Measurements from ENCODE around the gene PIWIL1. TPM values are rescaled to one million over a fixed set of nuclear protein-coding genes. Genes with fewer than 3 reads are reported as not detected.

PIWIL1 gene
- total and polyA plus RNA-seq, 5 donors: not detected

DNA sequence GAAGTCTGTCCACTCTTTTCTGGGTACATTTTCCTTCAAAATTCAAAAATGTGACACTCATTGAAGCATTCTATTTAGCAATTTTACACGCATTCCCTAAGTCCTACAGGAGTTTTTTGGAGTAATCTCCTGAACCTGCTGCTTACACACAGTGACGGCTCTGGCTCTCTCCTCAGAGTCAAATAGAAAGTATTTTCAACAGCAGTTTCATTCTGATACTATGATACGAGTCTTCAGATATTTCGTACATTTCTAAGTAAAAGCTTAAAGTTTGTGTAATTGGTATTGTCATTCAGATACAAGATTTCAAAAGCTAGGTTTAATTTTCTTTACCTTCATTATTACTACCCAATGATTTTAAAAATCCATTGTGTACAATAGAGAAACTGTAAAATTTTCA, 36.4 kb downstream of the PIWIL1 start:
- DNase-seq (no peak), ATAC-seq (no peak)
- 83% methylated on average over 4 of the region's 4 CpGs for WGBS
- H3K4me1 ChIP-seq (ENCODE audit: control insufficient read depth, insufficient read depth, low read length): no peaks in the 10 kb centered on the region
- intact Hi-C loops (cut with DNase I): no loop called here
- H3K4me3 ChIP-seq (ENCODE audit: low read length): no peak overlapping the region
- no peaks in the 10 kb centered on the region for H3K27me3 ChIP-seq (ENCODE audit: control insufficient read depth, insufficient read depth)
- no peaks in the 10 kb centered on the region for H3K9me3 ChIP-seq (ENCODE audit: control insufficient read depth, low read length)
- no peak overlapping the region for H3K27ac ChIP-seq (ENCODE audit: low read length)

DNA sequence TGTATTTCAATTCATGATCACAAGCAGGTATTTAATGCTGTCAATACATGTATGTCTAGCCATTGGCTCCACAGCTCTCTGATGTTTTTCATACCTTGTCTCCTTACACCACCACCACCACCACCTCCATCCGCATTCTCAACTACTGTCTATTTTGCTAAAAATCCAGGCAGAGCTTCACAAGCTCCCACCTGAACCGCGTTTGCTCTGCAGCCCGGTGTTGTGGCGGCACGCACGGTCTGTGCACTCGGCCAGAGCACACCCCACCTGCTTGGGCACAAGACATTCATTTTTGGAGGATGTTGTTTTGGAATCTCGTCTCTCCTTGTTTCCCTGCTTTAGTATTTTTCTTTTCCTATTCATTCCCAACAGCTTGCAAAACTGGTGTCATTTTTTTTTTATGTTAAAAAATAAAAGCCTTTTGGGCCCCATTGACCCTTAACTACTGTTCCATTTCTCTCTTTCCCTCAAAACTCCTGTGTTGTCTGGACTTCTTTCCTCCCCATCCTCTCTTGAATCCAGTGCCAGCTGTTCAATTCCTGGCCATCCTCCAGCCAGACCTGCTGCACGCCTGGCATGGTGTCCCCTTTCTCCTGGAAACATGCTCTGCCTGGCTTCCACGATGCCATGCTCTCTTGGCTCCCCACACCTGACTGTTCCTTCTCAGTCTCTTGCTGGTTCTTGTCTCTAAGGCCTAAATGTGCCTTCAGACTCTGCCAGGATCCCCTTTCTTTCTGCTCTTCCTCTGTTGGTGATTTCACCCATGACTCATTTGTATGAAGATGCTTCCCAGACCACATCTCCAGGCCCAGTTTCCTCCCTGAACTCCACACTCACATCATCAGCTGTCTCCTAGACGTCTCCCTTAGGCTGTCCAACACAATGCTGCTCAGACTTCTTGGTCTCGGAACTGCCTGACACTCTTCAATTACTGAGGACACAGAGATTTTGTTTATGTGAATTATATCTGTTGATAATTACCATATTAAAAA, 37.9 kb downstream of the PIWIL1 start:
- no peak for ATAC-seq
- H3K4me1 ChIP-seq (ENCODE audit: control insufficient read depth, insufficient read depth, low read length): no peaks in the 10 kb centered on the region
- 81% methylated on average over 13 of the region's 13 CpGs for WGBS
- intact Hi-C loops (cut with DNase I): no loop called here
- no peak overlapping the region for H3K27ac ChIP-seq (ENCODE audit: low read length)
- no peaks in the 10 kb centered on the region for H3K9me3 ChIP-seq (ENCODE audit: control insufficient read depth, low read length)
- no peak overlapping the region for H3K4me3 ChIP-seq (ENCODE audit: low read length)
- no peak for DNase-seq
- H3K27me3 ChIP-seq (ENCODE audit: control insufficient read depth, insufficient read depth): no peaks in the 10 kb centered on the region

DNA sequence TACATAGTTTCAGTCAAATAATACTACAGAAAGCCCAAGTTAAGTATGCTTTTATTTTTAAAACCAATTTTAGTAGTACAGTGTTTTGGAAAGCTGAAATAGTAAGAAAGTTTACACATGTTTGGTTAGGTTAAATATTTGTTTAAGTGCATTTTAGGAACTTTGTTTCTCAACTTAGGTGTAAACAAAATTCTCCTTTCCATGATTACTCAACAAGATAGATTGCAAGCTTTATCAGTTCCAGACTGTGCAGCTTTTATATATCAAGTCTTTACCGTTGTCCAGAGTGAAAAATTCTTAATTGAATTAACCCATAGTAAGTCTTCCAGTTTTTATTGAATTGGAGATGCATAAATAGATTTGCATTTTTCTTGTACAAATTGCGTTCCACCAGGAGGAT, 45.1 kb downstream of the PIWIL1 start:
- H3K27me3 ChIP-seq (ENCODE audit: control insufficient read depth, insufficient read depth): no peaks in the 10 kb centered on the region
- H3K4me1 ChIP-seq (ENCODE audit: control insufficient read depth, insufficient read depth, low read length): no peaks in the 10 kb centered on the region
- WGBS: 63% methylated on average over 2 of the region's 2 CpGs
- H3K4me3 ChIP-seq (ENCODE audit: low read length): no peak overlapping the region
- H3K9me3 ChIP-seq (ENCODE audit: control insufficient read depth, low read length): no peaks in the 10 kb centered on the region
- no peak overlapping the region for H3K27ac ChIP-seq (ENCODE audit: low read length)
- intact Hi-C loops (cut with DNase I): no loop called here
- no peak for ATAC-seq
- DNase-seq: no peak

DNA sequence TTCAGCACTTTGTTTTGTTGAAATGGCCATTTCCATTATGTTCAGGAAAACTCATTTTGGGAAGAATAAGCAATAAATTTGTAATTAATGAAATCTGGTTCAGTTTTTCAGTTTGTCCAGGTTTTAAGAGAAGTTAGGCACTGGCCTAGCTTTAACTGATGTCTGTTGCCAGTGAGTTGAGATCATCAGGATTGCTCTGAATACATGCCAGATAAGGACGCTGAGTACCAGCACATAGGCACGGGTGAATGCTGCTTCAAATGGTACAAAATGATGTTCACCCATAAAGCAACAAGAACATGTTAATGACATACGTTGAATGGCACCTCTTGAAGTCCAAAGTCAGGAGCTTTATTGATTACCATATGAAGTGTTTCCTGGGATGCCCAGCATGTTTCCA, 46.5 kb downstream of the PIWIL1 start:
- H3K4me3 ChIP-seq (ENCODE audit: low read length): no peak overlapping the region
- DNase-seq: no peak
- H3K27ac ChIP-seq (ENCODE audit: low read length): no peak overlapping the region
- WGBS: 50% methylated on average over 3 of the region's 3 CpGs
- no peaks in the 10 kb centered on the region for H3K9me3 ChIP-seq (ENCODE audit: control insufficient read depth, low read length)
- no peak for ATAC-seq
- H3K27me3 ChIP-seq (ENCODE audit: control insufficient read depth, insufficient read depth): no peaks in the 10 kb centered on the region
- intact Hi-C loops (cut with DNase I): no loop called here
- no peaks in the 10 kb centered on the region for H3K4me1 ChIP-seq (ENCODE audit: control insufficient read depth, insufficient read depth, low read length)

DNA sequence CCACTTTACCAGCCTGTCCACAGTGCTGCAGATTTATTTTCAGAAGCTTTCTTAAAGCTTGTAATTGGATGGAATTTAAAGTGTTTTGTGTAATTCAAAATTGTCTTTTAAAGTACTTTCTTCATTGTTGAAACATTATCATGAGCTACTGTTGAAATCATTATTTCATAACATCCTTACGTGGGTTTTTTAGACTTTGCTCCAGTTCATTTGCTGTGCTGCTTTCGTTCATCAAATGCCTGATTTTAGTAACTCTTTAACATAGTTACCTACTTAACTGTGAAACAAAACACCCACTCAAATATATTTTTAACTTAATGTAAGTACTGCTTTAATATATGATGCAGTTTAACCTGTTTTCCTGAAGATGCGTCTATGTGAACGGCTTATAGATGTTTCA, 47.5 kb downstream of the PIWIL1 start:
- ATAC-seq (no peak), DNase-seq (no peak)
- intact Hi-C loops (cut with DNase I): no loop called here
- no peak overlapping the region for H3K27ac ChIP-seq (ENCODE audit: low read length)
- 87% methylated on average over 4 of the region's 4 CpGs for WGBS
- no peak overlapping the region for H3K4me3 ChIP-seq (ENCODE audit: low read length)
- no peaks in the 10 kb centered on the region for H3K4me1 ChIP-seq (ENCODE audit: control insufficient read depth, insufficient read depth, low read length)
- H3K9me3 ChIP-seq (ENCODE audit: control insufficient read depth, low read length): no peaks in the 10 kb centered on the region
- H3K27me3 ChIP-seq (ENCODE audit: control insufficient read depth, insufficient read depth): no peaks in the 10 kb centered on the region

DNA sequence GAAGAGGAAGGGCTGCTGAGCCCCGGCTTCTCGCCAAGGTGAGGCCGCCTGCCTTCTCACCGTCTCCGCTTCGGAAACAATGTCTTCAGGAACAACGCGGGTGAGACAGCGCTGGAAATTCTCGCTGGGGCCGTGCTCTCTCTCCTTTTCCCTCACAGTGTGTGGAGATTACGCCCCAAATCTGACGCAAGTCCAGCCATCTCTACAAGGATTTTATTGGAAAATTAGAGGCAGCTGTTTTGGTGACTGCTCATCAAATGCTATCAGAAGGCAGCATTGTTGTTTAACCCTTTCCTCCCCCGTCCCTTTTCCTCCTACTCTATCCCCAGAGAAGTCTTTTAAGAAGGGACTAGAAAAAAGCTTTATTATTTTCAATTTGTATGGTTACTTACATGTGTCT, 53.5 kb downstream of the PIWIL1 start:
- H3K4me1 ChIP-seq (ENCODE audit: control insufficient read depth, insufficient read depth, low read length): no peaks in the 10 kb centered on the region
- intact Hi-C loops (cut with DNase I): no loop called here
- 51% methylated on average over 14 of the region's 14 CpGs for WGBS
- DNase-seq (no peak), ATAC-seq (no peak)
- H3K27ac ChIP-seq (ENCODE audit: low read length): no peak overlapping the region
- H3K4me3 ChIP-seq (ENCODE audit: low read length): no peak overlapping the region
- no peaks in the 10 kb centered on the region for H3K9me3 ChIP-seq (ENCODE audit: control insufficient read depth, low read length)
- no peaks in the 10 kb centered on the region for H3K27me3 ChIP-seq (ENCODE audit: control insufficient read depth, insufficient read depth)

DNA sequence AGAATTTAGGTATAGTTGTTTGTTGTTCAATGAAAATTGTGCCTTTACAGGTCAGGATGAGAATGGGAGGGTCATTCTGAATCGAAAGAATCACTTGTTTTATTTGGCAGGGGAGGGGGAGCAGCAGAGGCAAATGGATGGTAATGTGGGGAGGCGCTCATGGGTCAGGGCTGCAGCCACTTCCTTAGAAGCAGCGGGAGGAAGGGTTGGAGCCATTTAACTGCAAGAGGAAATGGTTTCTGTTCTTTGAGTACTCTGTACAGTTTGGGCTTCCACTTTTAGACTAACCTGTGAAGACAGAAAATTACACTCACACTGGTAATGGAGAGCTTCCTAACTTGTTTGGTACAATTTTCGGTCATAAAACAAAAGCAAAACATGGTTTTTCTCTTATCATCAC, 57.2 kb downstream of the PIWIL1 start:
- Histone ChIP-seq H3K9me3 (ENCODE audit: control insufficient read depth, low read length) (no peaks in the 10 kb centered on the region), H3K4me3 (ENCODE audit: low read length) (no peak overlapping the region), H3K4me1 (ENCODE audit: control insufficient read depth, insufficient read depth, low read length) (no peaks in the 10 kb centered on the region), H3K27me3 (ENCODE audit: control insufficient read depth, insufficient read depth) (no peaks in the 10 kb centered on the region), H3K27ac (ENCODE audit: low read length) (no peak overlapping the region)
- 48% methylated on average over 4 of the region's 4 CpGs for WGBS
- ATAC-seq: no peak
- no peak for DNase-seq
- intact Hi-C loops (cut with DNase I): no loop called here

DNA sequence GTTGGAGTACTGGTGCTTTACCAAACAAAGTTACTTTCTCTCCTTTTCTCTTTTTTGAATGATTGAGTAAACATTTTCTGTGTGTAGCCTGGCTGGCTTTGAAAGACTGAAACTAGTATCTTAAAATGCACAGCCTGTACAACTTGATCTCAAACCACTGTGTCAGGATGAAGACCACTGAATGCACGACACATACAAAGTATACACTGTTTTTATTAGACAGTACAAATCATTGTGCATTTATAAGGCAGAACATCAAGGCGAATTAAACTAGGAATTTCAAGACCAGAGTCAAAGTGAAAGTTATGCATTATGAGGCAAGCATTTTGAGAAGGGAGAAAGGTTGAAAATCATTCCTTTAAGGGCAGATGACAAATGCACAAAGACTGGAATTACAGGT, 59.0 kb downstream of the PIWIL1 start:
- ATAC-seq (no peak), DNase-seq (no peak)
- Histone ChIP-seq H3K9me3 (ENCODE audit: control insufficient read depth, low read length) (no peaks in the 10 kb centered on the region), H3K4me3 (ENCODE audit: low read length) (no peak overlapping the region), H3K27ac (ENCODE audit: low read length) (no peak overlapping the region), H3K4me1 (ENCODE audit: control insufficient read depth, insufficient read depth, low read length) (no peaks in the 10 kb centered on the region), H3K27me3 (ENCODE audit: control insufficient read depth, insufficient read depth) (no peaks in the 10 kb centered on the region)
- intact Hi-C loops (cut with DNase I): no loop called here
- WGBS: 79% methylated on average over 2 of the region's 2 CpGs

DNA sequence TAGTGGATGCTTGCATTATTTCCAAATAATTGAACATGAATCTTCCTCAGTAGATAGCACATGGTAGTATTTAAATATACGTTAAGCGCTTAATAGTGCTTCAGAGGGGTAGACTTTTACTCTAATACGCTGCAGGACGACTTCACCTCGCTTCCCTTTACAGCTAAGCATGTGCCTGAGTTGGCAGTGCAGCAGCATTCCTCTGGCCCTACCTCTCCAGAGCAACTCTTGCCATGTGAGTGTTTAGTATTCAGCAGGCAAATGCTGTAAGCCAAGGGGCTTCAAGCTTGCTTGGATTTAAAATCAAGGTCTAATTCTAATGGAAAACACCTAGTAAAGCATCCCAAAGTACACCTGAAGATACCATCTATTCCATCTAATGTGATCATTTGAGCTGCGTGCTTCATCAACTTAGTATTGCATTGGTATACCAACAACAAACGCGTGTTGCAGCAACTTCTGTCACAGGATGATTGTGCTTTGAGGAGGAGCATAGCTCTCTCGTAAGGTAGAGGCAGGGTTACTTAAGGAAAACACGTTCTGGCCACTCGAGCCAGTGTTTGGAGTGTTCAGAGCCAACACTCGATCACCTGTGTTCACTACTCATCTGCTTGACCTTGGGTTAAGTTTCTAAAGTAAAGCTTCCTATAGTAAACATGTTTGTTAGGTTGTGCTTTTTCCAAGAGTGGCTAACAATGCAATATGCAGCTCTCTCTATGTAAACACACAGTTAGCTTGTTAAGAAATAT, 60.6 kb downstream of the PIWIL1 start:
- 71% methylated on average over 12 of the region's 12 CpGs for WGBS
- intact Hi-C loops (cut with DNase I): no loop called here
- DNase-seq (no peak), ATAC-seq (no peak)
- Histone ChIP-seq H3K9me3 (ENCODE audit: control insufficient read depth, low read length) (no peaks in the 10 kb centered on the region), H3K4me1 (ENCODE audit: control insufficient read depth, insufficient read depth, low read length) (no peaks in the 10 kb centered on the region), H3K27ac (ENCODE audit: low read length) (no peak overlapping the region), H3K27me3 (ENCODE audit: control insufficient read depth, insufficient read depth) (no peaks in the 10 kb centered on the region), H3K4me3 (ENCODE audit: low read length) (no peak overlapping the region)

DNA sequence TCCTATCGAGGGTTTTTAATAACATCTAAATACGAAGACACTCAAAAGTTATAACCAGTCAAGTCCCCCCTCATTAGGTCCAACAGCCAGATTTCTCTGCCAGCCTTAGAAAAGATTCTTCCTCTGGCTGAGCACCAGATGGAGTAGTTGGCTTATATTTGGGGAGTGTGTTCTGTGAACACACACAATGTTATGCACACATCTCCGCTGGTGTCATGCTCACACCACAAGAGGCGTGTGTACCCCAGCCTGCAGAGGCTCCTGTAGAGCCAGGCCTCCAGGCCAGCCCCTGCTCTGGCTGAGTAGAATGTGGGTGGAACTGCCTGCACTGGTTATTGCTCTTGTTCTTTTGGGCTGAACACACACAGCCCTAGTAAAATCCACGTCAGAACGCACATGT, 64.0 kb downstream of the PIWIL1 start:
- ATAC-seq (peak; percentile 22 to 40), DNase-seq (no peak)
- intact Hi-C loops (cut with DNase I): loop anchor here (2.0 to 10.0 kb wide), 3 partner anchors 343 to 347 kb away; no protein-coding TSS in a partner anchor
- Histone ChIP-seq H3K27me3 (ENCODE audit: control insufficient read depth, insufficient read depth) (no peaks in the 10 kb centered on the region), H3K27ac (ENCODE audit: low read length) (no peak overlapping the region), H3K9me3 (ENCODE audit: control insufficient read depth, low read length) (no peaks in the 10 kb centered on the region), H3K4me1 (ENCODE audit: control insufficient read depth, insufficient read depth, low read length) (no peaks in the 10 kb centered on the region), H3K4me3 (ENCODE audit: low read length) (no peak overlapping the region)
- 67% methylated on average over 6 of the region's 6 CpGs for WGBS

DNA sequence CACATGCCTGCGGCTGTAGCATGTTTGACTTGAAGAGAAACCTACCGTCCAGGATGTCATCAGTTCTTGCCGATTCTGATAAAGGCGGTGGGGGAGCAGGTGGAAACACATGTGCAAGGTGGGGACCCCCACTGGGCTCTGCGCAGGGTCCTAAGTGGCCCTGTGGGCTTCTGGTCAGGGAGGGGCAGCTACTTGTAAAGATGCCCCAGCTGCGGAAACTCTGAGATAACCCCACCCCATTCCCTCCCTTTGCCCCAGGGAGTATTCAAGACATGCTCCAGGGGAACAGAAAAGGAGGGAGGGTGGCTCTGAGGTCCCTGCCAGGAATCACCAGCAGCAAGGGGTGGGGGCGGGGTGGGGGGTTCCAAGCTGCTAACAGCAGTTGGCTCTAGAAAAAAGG, 67.6 kb downstream of the PIWIL1 start:
- no peak for ATAC-seq
- intact Hi-C loops (cut with DNase I): loop anchor here in 1 of 4 donors (10.0 kb wide), 1 partner anchor 339 kb away; no protein-coding TSS in a partner anchor
- Histone ChIP-seq H3K27ac (ENCODE audit: low read length) (no peak overlapping the region), H3K9me3 (ENCODE audit: control insufficient read depth, low read length) (no peaks in the 10 kb centered on the region), H3K4me1 (ENCODE audit: control insufficient read depth, insufficient read depth, low read length) (no peaks in the 10 kb centered on the region), H3K4me3 (ENCODE audit: low read length) (no peak overlapping the region), H3K27me3 (ENCODE audit: control insufficient read depth, insufficient read depth) (no peaks in the 10 kb centered on the region)
- WGBS: 33% methylated on average over 7 of the region's 7 CpGs
- DNase-seq: no peak

Data from right cardiac atrium (tissue), 5 donors.